AG10803 (cell line): ENCODE measurements around the gene IL1R2.

ENCODE experiments used
- DNase-seq: peaks from one replicate; pipeline ENCODE4 v3.0.0; 2010; ENCODE audit warnings: low read depth
- H3K4me3 ChIP-seq: 2 replicates; pipeline ENCODE4 v1.5.1; 2011; ENCODE audit warnings: mild to moderate bottlenecking, low read length, control low read depth
- CTCF ChIP-seq: conservative IDR thresholded peaks from 2 replicates; pipeline ENCODE4 v1.5.1; 2011; ENCODE audit warnings: mild to moderate bottlenecking, low read length, control low read depth, inconsistent platforms

The IL1R2 gene

GRCh38 chr2:102024410-102024809 is 32.6 kb downstream of the IL1R2 start:
- DNase-seq = no peak
- no peak overlapping the region for H3K4me3 ChIP-seq
- no peak for TF ChIP-seq CTCF

- peak; percentile 94 for DNase-seq
- TF ChIP-seq CTCF = no peak
- H3K4me3 ChIP-seq = no peak overlapping the region
These were observed 33.3 kb downstream of the IL1R2 start for GRCh38 chr2:102025016-102025501.

GRCh38 chr2:102025583-102026267 is 34.0 kb downstream of the IL1R2 start:
- TF ChIP-seq CTCF = no peak
- no peak for DNase-seq
- no peak overlapping the region for H3K4me3 ChIP-seq

GRCh38 chr2:102027036-102027980 is 35.5 kb downstream of the IL1R2 start:
- TF ChIP-seq CTCF = no peak
- H3K4me3 ChIP-seq = no peak overlapping the region
- DNase-seq = peak; percentile 92

- no peak for TF ChIP-seq CTCF
- H3K4me3 ChIP-seq = no peak overlapping the region
- DNase-seq = no peak
These were observed 36.7 kb downstream of the IL1R2 start for GRCh38 chr2:102028470-102028869.

GRCh38 chr2:102029405-102029804 is 37.6 kb downstream of the IL1R2 start:
- no peak overlapping the region for H3K4me3 ChIP-seq
- no peak for DNase-seq
- no peak for TF ChIP-seq CTCF
